Osteoblast (primary cell): ENCODE data around the gene PLN. TPM values are rescaled to one million over a fixed set of nuclear protein-coding genes. Genes with fewer than 3 reads are reported as not detected.

ENCODE experiments used
- DNase-seq: peaks from one replicate; pipeline ENCODE4 v3.0.0; 2011; ENCODE audit warnings: low spot score, mixed read lengths; ENCODE audit not compliant: insufficient read length; ENCODE audit errors: missing footprints
- H2AFZ ChIP-seq: 2 replicates; pipeline ENCODE4 v1.6.0; 2011; ENCODE audit warnings: mild to moderate bottlenecking, low read length
- H3K27ac ChIP-seq: 2 replicates; pipeline ENCODE4 v1.5.1; 2011; ENCODE audit warnings: mild to moderate bottlenecking, low read depth, low read length, moderate library complexity
- H3K27me3 ChIP-seq: 2 replicates; pipeline ENCODE4 v1.6.0; 2012; ENCODE audit warnings: mild to moderate bottlenecking, control low read depth, inconsistent platforms, low read length, moderate library complexity; ENCODE audit not compliant: insufficient read depth
- H3K36me3 ChIP-seq: 2 replicates; pipeline ENCODE4 v1.5.1; 2011; ENCODE audit warnings: mild to moderate bottlenecking, low read length, control low read depth, moderate library complexity; ENCODE audit not compliant: insufficient read depth
- H3K4me1 ChIP-seq: 2 replicates; pipeline ENCODE4 v1.5.1; 2011; ENCODE audit warnings: mild to moderate bottlenecking, low read length, control low read depth, moderate library complexity; ENCODE audit not compliant: insufficient read depth
- H3K4me2 ChIP-seq: 2 replicates; pipeline ENCODE4 v1.6.0; 2011; ENCODE audit warnings: mild to moderate bottlenecking, low read length; ENCODE audit not compliant: insufficient read depth
- H3K4me3 ChIP-seq: fragments of 200-600 bp; sonication (generic); 3 replicates; pipeline ENCODE4 v1.5.1; 2012; ENCODE audit warnings: mild to moderate bottlenecking, low read length, inconsistent platforms; ENCODE audit not compliant: insufficient read depth
- H3K79me2 ChIP-seq: 2 replicates; pipeline ENCODE4 v1.6.0; 2012; ENCODE audit warnings: mild to moderate bottlenecking, low read length, control low read depth, inconsistent platforms; ENCODE audit not compliant: insufficient read depth
- H3K9me3 ChIP-seq: 2 replicates; pipeline ENCODE4 v1.5.1; 2011; ENCODE audit warnings: low read depth, low read length, control low read depth
- H4K20me1 ChIP-seq: 2 replicates; pipeline ENCODE4 v1.6.0; 2012; ENCODE audit warnings: mild to moderate bottlenecking, low read length, control low read depth; ENCODE audit not compliant: insufficient read depth
- total RNA-seq: library from RNA; depleted of rRNA; stranded (reverse); fragments of >200 nt; gene quantifications from 2 replicates; pipeline ENCODE4 v1.2.3, GENCODE V29; 2012
- TF ChIP-seq, protein P1 (sequence below): IDR thresholded peaks from 2 replicates; pipeline ENCODE4 v1.5.1; 2011; ENCODE audit warnings: mild to moderate bottlenecking, low read depth, low read length, moderate library complexity; ENCODE audit errors: extremely low read depth

The PLN gene
- total RNA-seq, 1 donor, result 0.36 TPM

DNA sequence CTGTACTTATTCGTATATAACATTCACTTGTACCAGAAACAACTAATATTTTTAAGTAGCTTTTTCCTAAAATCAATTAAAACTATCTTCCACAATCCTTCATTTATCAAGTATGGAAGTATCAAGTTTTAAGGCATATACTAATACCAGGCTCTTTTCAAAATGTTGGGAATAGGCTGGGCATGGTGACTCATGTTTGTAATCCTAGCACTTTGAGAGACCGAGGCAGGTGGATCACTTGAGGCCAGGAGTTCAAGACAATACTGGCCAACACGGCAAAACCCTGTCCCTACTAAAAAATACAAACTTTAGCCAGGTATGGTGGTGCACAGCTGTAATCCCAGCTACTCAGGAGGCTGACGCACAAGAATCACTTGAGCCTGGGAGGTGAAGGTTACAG, 25.7 kb upstream of the PLN start:
- peaks cover 10% of the 10 kb centered on the region for H4K20me1 ChIP-seq
- H3K4me3 ChIP-seq, result no peak overlapping the region
- peaks cover 15% of the 10 kb centered on the region for H3K36me3 ChIP-seq
- H3K4me1 ChIP-seq, result no peaks in the 10 kb centered on the region
- H3K27me3 ChIP-seq, result no peaks in the 10 kb centered on the region
- no peak overlapping the region for H3K4me2 ChIP-seq
- TF ChIP-seq, protein P1, sequence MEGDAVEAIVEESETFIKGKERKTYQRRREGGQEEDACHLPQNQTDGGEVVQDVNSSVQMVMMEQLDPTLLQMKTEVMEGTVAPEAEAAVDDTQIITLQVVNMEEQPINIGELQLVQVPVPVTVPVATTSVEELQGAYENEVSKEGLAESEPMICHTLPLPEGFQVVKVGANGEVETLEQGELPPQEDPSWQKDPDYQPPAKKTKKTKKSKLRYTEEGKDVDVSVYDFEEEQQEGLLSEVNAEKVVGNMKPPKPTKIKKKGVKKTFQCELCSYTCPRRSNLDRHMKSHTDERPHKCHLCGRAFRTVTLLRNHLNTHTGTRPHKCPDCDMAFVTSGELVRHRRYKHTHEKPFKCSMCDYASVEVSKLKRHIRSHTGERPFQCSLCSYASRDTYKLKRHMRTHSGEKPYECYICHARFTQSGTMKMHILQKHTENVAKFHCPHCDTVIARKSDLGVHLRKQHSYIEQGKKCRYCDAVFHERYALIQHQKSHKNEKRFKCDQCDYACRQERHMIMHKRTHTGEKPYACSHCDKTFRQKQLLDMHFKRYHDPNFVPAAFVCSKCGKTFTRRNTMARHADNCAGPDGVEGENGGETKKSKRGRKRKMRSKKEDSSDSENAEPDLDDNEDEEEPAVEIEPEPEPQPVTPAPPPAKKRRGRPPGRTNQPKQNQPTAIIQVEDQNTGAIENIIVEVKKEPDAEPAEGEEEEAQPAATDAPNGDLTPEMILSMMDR, result no peak
- H3K79me2 ChIP-seq, result peaks cover 29% of the 10 kb centered on the region
- H3K9me3 ChIP-seq, result no peaks in the 10 kb centered on the region
- DNase-seq, result no peak
- no peak overlapping the region for H3K27ac ChIP-seq
- no peak overlapping the region for H2AFZ ChIP-seq

DNA sequence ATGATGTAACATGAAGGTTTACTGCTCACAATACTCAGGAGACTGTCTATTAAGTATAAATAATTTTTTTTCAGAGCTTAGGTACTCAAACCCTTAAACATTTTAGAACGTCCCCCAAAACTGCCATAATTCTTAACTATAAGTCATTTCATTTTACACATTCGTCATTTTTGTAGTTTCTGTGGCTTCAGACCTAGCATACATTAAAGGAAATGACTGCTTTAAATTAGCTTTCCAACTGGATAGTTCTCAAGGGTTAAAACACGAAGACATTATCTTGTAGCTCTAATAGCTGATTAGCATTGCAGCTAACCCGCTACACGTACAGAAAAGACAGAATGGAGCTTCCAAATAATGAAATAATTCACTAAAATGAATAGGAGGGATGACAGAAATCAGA, 24.9 kb upstream of the PLN start:
- no peak for DNase-seq
- no peak overlapping the region for H2AFZ ChIP-seq
- H4K20me1 ChIP-seq, result peaks cover 10% of the 10 kb centered on the region
- H3K27ac ChIP-seq, result no peak overlapping the region
- no peak overlapping the region for H3K4me3 ChIP-seq
- no peaks in the 10 kb centered on the region for H3K4me1 ChIP-seq
- no peaks in the 10 kb centered on the region for H3K27me3 ChIP-seq
- H3K36me3 ChIP-seq, result peaks cover 15% of the 10 kb centered on the region
- TF ChIP-seq, protein P1, result no peak
- H3K79me2 ChIP-seq, result peaks cover 31% of the 10 kb centered on the region
- H3K9me3 ChIP-seq, result no peaks in the 10 kb centered on the region
- H3K4me2 ChIP-seq, result no peak overlapping the region

DNA sequence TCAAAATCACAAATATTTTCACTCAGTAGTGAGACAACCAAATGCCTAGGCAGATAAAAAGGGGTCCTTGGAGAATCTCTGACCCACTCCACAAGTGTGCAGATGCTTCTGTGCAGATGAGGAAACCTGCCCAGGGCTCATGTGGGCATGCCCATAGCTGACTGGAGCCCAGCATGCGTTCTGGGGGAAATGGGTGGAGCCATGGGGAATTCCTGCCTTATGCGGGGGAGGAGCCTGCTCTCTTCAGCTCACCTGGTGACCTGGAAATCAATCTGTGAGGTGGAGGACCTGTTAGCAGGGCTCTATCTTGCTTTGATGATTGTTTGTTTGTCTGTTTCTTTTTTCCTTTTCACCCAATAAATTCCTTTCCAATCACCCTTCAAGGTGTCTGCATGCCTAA, 23.4 kb upstream of the PLN start:
- Histone ChIP-seq H3K9me3 (no peaks in the 10 kb centered on the region), H3K4me1 (no peaks in the 10 kb centered on the region), H3K36me3 (peaks cover 15% of the 10 kb centered on the region), H3K27ac (no peak overlapping the region), H3K4me3 (no peak overlapping the region), H3K79me2 (peaks cover 37% of the 10 kb centered on the region), H4K20me1 (peaks cover 10% of the 10 kb centered on the region), H3K27me3 (no peaks in the 10 kb centered on the region), H3K4me2 (no peak overlapping the region), H2AFZ (no peak overlapping the region)
- TF ChIP-seq, protein P1, result no peak
- peak; percentile 10 for DNase-seq

- peaks cover 44% of the 10 kb centered on the region for H3K79me2 ChIP-seq
- H3K36me3 ChIP-seq, result peaks cover 15% of the 10 kb centered on the region
- DNase-seq, result peak; percentile 26
- no peak overlapping the region for H2AFZ ChIP-seq
- no peaks in the 10 kb centered on the region for H3K9me3 ChIP-seq
- no peak overlapping the region for H3K27ac ChIP-seq
- no peak overlapping the region for H3K4me3 ChIP-seq
- H4K20me1 ChIP-seq, result peaks cover 10% of the 10 kb centered on the region
- no peaks in the 10 kb centered on the region for H3K27me3 ChIP-seq
- no peak overlapping the region for H3K4me2 ChIP-seq
- no peaks in the 10 kb centered on the region for H3K4me1 ChIP-seq
- TF ChIP-seq, protein P1, result no peak
Observed at GRCh38 chr6:118525913-118526780, 21.9 kb upstream of the PLN start.
